Measurements from ENCODE around the gene MLLT3. TPM values are rescaled to one million over a fixed set of nuclear protein-coding genes. Genes with fewer than 3 reads are reported as not detected.

Gene MLLT3
- total and polyA plus RNA-seq, 2 donors (not counting 3 experiments of a cell fraction or from before 2014, with no cell fraction given) = 6.1 to 10.0 TPM

GRCh38 chr9:20331095-20331685 lies 291.1 kb downstream of the MLLT3 start:
- intact Hi-C loops (cut with micrococcal nuclease) = no loop called here
- no peak overlapping the region for H3K9ac ChIP-seq (replicated peaks; ENCODE audit: extremely low read depth, insufficient read depth, low read length)
- no peaks in the 10 kb centered on the region for H4K20me1 ChIP-seq (replicated peaks; ENCODE audit: control insufficient read depth, extremely low read depth, insufficient read depth, low read length)
- no peak for DNase-seq (ENCODE audit: low read depth, low spot score)
- H3K36me3 ChIP-seq (ENCODE audit: control insufficient read depth in 2 of 2, extremely low read depth in 1 of 2, insufficient read depth in 2 of 2, low read length in 2 of 2) = no peaks in the 10 kb centered on the region
- ChIA-PET POLR2A (no interaction called here), CTCF (no interaction called here)
- dilution Hi-C loops (cut with MboI; ENCODE audit: extremely low pct_ligation_motif_present, low sequenced_read_pairs) = no loop called here
- H3K27ac ChIP-seq (ENCODE audit: insufficient read depth, low read depth, low read length) = no peak overlapping the region
- H3K4me1 ChIP-seq (ENCODE audit: control insufficient read depth, extremely low read depth, insufficient read depth, low read length) = no peaks in the 10 kb centered on the region
- no peak overlapping the region for H3K4me2 ChIP-seq (ENCODE audit: insufficient read depth, low read length)
- BruUV-seq (replicated peaks) = no TSS peak
- H3K27me3 ChIP-seq (ENCODE audit: control insufficient read depth in 2 of 2, insufficient read depth in 2 of 2, low read length in 2 of 2) = peaks cover 2% of the 10 kb centered on the region in 2 experiments
- no peaks in the 10 kb centered on the region for H3K9me3 ChIP-seq (replicated peaks; ENCODE audit: control insufficient read depth, insufficient read depth, low read length)
- H3K4me3 ChIP-seq (replicated peaks in 1 of 3; ENCODE audit: insufficient read depth in 1 of 3, low read depth in 1 of 3, low read length in 3 of 3) = no peak overlapping the region
- H2AFZ ChIP-seq (ENCODE audit: low read depth, low read length) = no peak overlapping the region
- no peaks in the 10 kb centered on the region for H3K9me1 ChIP-seq (replicated peaks; ENCODE audit: control insufficient read depth, extremely low read depth, insufficient read depth, low read length)
- no peaks in the 10 kb centered on the region for H3K79me2 ChIP-seq (ENCODE audit: control insufficient read depth, insufficient read depth, low read length)
- TF ChIP-seq JUN (IDR thresholded peaks at IDR 0.05; ENCODE audit: borderline replicate concordance, insufficient read depth, insufficient read length, low read depth) (no peak), EZH2 (IDR thresholded peaks at IDR 0.05; ENCODE audit: borderline replicate concordance, low read depth, low read length, severe bottlenecking) (no peak), POLR2AphosphoS5 (IDR thresholded peaks at IDR 0.05; ENCODE audit: insufficient read depth, low read depth, low read length) (no peak), GATA2 (IDR thresholded peaks at IDR 0.05; ENCODE audit: insufficient read depth, insufficient read length, low read depth, low read length) (no peak), POLR2A (IDR thresholded peaks at IDR 0.05; ENCODE audit: low read depth, low read length) (no peak), FOS (IDR thresholded peaks at IDR 0.05; ENCODE audit: borderline replicate concordance, insufficient read depth, low read length) (no peak), MYC (IDR thresholded peaks at IDR 0.05; ENCODE audit: low read depth, low read length) (no peak)
- TF ChIP-seq, protein P1, sequence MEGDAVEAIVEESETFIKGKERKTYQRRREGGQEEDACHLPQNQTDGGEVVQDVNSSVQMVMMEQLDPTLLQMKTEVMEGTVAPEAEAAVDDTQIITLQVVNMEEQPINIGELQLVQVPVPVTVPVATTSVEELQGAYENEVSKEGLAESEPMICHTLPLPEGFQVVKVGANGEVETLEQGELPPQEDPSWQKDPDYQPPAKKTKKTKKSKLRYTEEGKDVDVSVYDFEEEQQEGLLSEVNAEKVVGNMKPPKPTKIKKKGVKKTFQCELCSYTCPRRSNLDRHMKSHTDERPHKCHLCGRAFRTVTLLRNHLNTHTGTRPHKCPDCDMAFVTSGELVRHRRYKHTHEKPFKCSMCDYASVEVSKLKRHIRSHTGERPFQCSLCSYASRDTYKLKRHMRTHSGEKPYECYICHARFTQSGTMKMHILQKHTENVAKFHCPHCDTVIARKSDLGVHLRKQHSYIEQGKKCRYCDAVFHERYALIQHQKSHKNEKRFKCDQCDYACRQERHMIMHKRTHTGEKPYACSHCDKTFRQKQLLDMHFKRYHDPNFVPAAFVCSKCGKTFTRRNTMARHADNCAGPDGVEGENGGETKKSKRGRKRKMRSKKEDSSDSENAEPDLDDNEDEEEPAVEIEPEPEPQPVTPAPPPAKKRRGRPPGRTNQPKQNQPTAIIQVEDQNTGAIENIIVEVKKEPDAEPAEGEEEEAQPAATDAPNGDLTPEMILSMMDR (IDR thresholded peaks at IDR 0.05; ENCODE audit: extremely low read depth in 1 of 2, insufficient read depth in 1 of 2, low read depth in 1 of 2, low read length in 2 of 2) = no peak
- TF ChIP-seq, protein P2, sequence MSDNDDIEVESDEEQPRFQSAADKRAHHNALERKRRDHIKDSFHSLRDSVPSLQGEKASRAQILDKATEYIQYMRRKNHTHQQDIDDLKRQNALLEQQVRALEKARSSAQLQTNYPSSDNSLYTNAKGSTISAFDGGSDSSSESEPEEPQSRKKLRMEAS (IDR thresholded peaks at IDR 0.05; ENCODE audit: insufficient read depth, insufficient read length) = no peak
- FAIRE-seq = no peak

Data from endothelial cell of umbilical vein (primary cell).